GM12875 (cell line): ENCODE results near the gene CAPN5.
A peak's percentile ranks its signal among the peaks of the same experiment; 100 is the strongest.

Source experiments
- H3K4me3 ChIP-seq: one replicate; pipeline ENCODE4 v1.5.1; 2011; ENCODE audit warnings: low read depth, low read length, control low read depth
- TF ChIP-seq, protein P1 (sequence below): IDR thresholded peaks from 2 replicates; pipeline ENCODE4 v1.5.1; 2011; ENCODE audit warnings: low read depth, mild to moderate bottlenecking, control low read depth, inconsistent platforms, low read length, moderate library complexity, borderline replicate concordance; ENCODE audit not compliant: insufficient read depth

Gene CAPN5

DNA sequence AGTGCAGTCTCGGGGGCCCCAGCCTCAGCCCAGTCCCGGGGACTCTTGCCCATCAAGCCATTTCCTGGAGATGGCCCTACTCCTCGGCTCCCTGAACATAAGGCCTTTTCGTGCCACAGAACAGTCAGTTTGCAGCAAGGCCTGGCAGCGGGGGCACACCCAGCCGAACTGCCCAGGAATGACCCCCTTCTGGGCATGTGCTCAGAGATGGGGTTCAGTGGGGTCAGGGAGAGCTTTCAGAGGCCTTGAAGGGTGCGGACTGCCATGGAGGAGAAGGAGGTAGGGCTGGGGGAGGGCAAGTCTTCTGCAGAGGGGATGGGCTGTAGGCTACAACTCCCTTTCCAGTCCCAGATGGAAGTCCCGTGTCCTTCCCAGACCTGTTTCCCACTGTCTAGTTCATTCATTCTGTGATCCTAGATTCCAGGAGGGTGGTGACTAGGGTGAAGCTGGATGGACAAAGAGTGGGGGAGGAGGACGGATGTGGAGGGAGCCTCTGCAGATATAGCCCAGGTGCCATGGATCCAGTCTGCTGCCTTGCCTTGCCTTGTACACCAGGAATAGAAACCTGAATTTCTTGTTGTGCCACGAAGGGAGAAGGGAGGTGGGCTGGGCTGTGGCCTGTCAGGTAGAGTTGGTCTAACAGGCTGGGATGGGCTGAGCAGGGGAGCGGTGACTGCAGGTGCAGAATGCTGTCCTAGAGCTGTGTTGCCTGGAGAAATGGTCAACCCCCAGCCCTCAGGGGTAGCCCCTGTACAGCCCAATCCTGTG, 21.6 kb downstream of the CAPN5 start:
- TF ChIP-seq, protein P1, sequence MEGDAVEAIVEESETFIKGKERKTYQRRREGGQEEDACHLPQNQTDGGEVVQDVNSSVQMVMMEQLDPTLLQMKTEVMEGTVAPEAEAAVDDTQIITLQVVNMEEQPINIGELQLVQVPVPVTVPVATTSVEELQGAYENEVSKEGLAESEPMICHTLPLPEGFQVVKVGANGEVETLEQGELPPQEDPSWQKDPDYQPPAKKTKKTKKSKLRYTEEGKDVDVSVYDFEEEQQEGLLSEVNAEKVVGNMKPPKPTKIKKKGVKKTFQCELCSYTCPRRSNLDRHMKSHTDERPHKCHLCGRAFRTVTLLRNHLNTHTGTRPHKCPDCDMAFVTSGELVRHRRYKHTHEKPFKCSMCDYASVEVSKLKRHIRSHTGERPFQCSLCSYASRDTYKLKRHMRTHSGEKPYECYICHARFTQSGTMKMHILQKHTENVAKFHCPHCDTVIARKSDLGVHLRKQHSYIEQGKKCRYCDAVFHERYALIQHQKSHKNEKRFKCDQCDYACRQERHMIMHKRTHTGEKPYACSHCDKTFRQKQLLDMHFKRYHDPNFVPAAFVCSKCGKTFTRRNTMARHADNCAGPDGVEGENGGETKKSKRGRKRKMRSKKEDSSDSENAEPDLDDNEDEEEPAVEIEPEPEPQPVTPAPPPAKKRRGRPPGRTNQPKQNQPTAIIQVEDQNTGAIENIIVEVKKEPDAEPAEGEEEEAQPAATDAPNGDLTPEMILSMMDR = no peak
- no peak overlapping the region for H3K4me3 ChIP-seq

DNA sequence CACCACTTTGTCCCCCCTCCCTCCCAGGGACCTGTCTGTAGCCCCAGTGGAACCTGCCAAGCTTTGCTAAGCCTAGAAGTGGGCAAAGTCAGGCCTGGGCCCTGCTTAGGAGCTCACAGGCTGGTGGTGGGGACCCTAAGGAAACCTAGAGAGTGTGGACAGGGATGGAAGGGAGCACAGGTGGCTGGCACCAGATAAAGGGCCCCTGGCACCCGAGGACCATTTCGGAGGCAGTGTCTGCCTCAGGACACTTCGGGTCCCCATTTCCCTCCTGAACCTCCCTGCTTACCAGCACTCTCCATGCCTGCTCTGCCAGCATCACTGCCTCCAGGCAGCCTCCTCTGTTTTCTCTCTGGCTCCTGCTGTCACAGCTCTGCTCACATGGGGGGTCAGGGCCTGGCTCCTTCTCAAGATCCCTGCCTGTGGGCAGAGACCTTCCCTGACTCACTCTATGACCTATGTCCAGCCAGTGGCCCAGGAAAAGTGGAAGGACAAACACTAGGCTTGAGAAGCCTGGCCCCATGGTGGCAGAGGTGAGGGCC, 22.3 kb downstream of the CAPN5 start:
- TF ChIP-seq, protein P1 = no peak
- H3K4me3 ChIP-seq = no peak overlapping the region

- no peak overlapping the region for H3K4me3 ChIP-seq
- TF ChIP-seq, protein P1 = no peak
Measured at GRCh38 chr11:77090046-77090372, 23.2 kb downstream of the CAPN5 start.

- H3K4me3 ChIP-seq = no peak overlapping the region
- TF ChIP-seq, protein P1 = no peak
Measured at GRCh38 chr11:77090373-77091111, 23.8 kb downstream of the CAPN5 start.

GRCh38 chr11:77091146-77091940, 24.6 kb downstream of the CAPN5 start:
- no peak overlapping the region for H3K4me3 ChIP-seq
- TF ChIP-seq, protein P1 = peak; percentile 92

DNA sequence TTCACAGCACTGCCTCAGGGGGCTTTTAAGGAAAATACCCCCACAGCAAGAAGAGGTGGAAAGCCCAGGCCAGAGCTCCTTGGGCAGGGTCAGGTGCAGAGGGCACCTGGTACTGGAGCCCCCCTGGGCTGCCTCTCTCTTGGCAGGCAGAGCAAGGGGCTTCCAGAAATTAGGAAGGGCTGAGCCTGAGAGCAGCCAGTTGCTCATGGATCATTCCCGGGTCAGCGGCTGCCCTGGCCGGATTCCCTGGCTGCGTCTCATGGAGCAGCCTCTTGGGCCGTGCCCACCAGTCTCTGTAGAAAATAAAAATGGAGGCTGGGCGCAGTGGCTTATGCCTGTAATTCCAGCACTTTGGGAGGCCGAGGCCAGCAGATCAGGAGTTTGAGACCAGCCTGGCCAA, 25.6 kb downstream of the CAPN5 start:
- TF ChIP-seq, protein P1 = no peak
- no peak overlapping the region for H3K4me3 ChIP-seq
